ENCODE data around the gene TMCC2. TPM values are rescaled to one million over a fixed set of nuclear protein-coding genes. Genes with fewer than 3 reads are reported as not detected.

Gene TMCC2
- total RNA-seq, 4 donors from 2014 or later = 2.4 to 6.1 (median 5.3) TPM

- H3K27ac ChIP-seq = no peak overlapping the region
Observed at GRCh38 chr1:205186191-205186590, 41.6 kb upstream of the TMCC2 start.

DNA sequence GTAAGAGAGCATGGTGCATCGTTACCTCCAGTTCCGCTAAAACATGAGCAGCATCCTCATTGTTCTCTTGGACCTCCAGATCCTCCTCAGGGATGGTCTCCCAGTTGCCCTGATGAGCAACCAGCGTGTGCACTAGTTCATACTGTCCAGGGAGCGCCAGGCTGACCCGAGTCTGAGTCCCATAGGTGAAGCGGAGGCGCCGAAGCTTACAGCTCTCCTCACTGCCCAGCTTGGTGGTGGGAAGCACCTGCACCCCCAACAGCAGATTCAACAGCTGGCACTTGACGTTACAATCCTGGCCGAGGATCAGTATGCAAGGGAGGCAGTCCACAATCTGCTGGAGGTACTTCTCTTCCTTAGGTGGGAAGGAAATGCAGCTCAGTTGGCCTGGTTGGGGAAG, 40.3 kb upstream of the TMCC2 start:
- intact Hi-C loops (cut with DNase I; ENCODE audit: low total_unique reads) = no loop called here
- Histone ChIP-seq H3K4me3 (no peak overlapping the region), H3K27me3 (no peaks in the 10 kb centered on the region), H3K4me1 (no peaks in the 10 kb centered on the region), H3K9me3 (no peaks in the 10 kb centered on the region), H3K36me3 (no peaks in the 10 kb centered on the region), H3K27ac (peak overlapping the region in 1 of 2 donors; percentile 7)
- DNase-seq = no peak
- TF ChIP-seq, protein P1, sequence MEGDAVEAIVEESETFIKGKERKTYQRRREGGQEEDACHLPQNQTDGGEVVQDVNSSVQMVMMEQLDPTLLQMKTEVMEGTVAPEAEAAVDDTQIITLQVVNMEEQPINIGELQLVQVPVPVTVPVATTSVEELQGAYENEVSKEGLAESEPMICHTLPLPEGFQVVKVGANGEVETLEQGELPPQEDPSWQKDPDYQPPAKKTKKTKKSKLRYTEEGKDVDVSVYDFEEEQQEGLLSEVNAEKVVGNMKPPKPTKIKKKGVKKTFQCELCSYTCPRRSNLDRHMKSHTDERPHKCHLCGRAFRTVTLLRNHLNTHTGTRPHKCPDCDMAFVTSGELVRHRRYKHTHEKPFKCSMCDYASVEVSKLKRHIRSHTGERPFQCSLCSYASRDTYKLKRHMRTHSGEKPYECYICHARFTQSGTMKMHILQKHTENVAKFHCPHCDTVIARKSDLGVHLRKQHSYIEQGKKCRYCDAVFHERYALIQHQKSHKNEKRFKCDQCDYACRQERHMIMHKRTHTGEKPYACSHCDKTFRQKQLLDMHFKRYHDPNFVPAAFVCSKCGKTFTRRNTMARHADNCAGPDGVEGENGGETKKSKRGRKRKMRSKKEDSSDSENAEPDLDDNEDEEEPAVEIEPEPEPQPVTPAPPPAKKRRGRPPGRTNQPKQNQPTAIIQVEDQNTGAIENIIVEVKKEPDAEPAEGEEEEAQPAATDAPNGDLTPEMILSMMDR (IDR thresholded peaks at IDR 0.05) = no peak
- no peak for TF ChIP-seq POLR2A (IDR thresholded peaks at IDR 0.05)

More at GRCh38 chr1:205186191-205186590, 41.6 kb upstream of the TMCC2 start:
- Histone ChIP-seq H3K4me3 (no peak overlapping the region), H3K36me3 (no peaks in the 10 kb centered on the region), H3K27me3 (no peaks in the 10 kb centered on the region), H3K4me1 (no peaks in the 10 kb centered on the region), H3K9me3 (no peaks in the 10 kb centered on the region)
- DNase-seq = no peak
- intact Hi-C loops (cut with DNase I; ENCODE audit: low total_unique reads) = no loop called here
- TF ChIP-seq, protein P1 (IDR thresholded peaks at IDR 0.05) = no peak
- TF ChIP-seq POLR2A (IDR thresholded peaks at IDR 0.05) = no peak

GRCh38 chr1:205188098-205188497, 39.6 kb upstream of the TMCC2 start:
- Histone ChIP-seq H3K4me3 (no peak overlapping the region), H3K9me3 (no peaks in the 10 kb centered on the region), H3K27ac (no peak overlapping the region), H3K36me3 (no peaks in the 10 kb centered on the region), H3K4me1 (no peaks in the 10 kb centered on the region), H3K27me3 (no peaks in the 10 kb centered on the region)
- TF ChIP-seq, protein P1 (IDR thresholded peaks at IDR 0.05) = no peak
- no peak for TF ChIP-seq POLR2A (IDR thresholded peaks at IDR 0.05)
- intact Hi-C loops (cut with DNase I; ENCODE audit: low total_unique reads) = no loop called here
- DNase-seq = no peak

- intact Hi-C loops (cut with DNase I; ENCODE audit: low total_unique reads) = no loop called here
- no peak overlapping the region for H3K27ac ChIP-seq
- TF ChIP-seq POLR2A (IDR thresholded peaks at IDR 0.05) = no peak
- TF ChIP-seq, protein P1 (IDR thresholded peaks at IDR 0.05) = no peak
- H3K4me1 ChIP-seq = no peaks in the 10 kb centered on the region
- H3K36me3 ChIP-seq = no peaks in the 10 kb centered on the region
- no peaks in the 10 kb centered on the region for H3K9me3 ChIP-seq
- DNase-seq = no peak
- no peaks in the 10 kb centered on the region for H3K27me3 ChIP-seq
- no peak overlapping the region for H3K4me3 ChIP-seq
Observed at GRCh38 chr1:205188596-205188995, 39.1 kb upstream of the TMCC2 start.

GRCh38 chr1:205189131-205189530, 38.6 kb upstream of the TMCC2 start:
- Histone ChIP-seq H3K9me3 (no peaks in the 10 kb centered on the region), H3K27me3 (no peaks in the 10 kb centered on the region), H3K4me1 (no peaks in the 10 kb centered on the region), H3K4me3 (no peak overlapping the region), H3K36me3 (no peaks in the 10 kb centered on the region), H3K27ac (no peak overlapping the region)
- intact Hi-C loops (cut with DNase I; ENCODE audit: low total_unique reads) = no loop called here
- TF ChIP-seq POLR2A (IDR thresholded peaks at IDR 0.05) = no peak
- TF ChIP-seq, protein P1 (IDR thresholded peaks at IDR 0.05) = no peak
- no peak for DNase-seq

Data from uterus (tissue), 4 donors.